GM13977 (cell line): Measurements from ENCODE around the gene PHRF1.

Experiments
- DNase-seq: peaks from one replicate; pipeline ENCODE4 v3.0.0; 2012; ENCODE audit warnings: low spot score
- in situ Hi-C: fragments of 300-500 bp; cut with MboI; formaldehyde crosslinking; loops from one replicate; pipeline ENCODE4 v1.12.0; 2022; ENCODE audit warnings: low sequenced_read_pairs, low pct_unique_long_range_greater_than_20kb, mixed read lengths, inconsistent platforms; ENCODE audit not compliant: unreplicated experiment
- TF ChIP-seq, protein P1 (sequence below): IDR thresholded peaks from 2 replicates; pipeline ENCODE4 v1.5.1; 2012; ENCODE audit warnings: mild to moderate bottlenecking, control low read depth; ENCODE audit not compliant: insufficient read depth; ENCODE audit errors: extremely low read depth, missing control alignments

PHRF1 gene

DNA sequence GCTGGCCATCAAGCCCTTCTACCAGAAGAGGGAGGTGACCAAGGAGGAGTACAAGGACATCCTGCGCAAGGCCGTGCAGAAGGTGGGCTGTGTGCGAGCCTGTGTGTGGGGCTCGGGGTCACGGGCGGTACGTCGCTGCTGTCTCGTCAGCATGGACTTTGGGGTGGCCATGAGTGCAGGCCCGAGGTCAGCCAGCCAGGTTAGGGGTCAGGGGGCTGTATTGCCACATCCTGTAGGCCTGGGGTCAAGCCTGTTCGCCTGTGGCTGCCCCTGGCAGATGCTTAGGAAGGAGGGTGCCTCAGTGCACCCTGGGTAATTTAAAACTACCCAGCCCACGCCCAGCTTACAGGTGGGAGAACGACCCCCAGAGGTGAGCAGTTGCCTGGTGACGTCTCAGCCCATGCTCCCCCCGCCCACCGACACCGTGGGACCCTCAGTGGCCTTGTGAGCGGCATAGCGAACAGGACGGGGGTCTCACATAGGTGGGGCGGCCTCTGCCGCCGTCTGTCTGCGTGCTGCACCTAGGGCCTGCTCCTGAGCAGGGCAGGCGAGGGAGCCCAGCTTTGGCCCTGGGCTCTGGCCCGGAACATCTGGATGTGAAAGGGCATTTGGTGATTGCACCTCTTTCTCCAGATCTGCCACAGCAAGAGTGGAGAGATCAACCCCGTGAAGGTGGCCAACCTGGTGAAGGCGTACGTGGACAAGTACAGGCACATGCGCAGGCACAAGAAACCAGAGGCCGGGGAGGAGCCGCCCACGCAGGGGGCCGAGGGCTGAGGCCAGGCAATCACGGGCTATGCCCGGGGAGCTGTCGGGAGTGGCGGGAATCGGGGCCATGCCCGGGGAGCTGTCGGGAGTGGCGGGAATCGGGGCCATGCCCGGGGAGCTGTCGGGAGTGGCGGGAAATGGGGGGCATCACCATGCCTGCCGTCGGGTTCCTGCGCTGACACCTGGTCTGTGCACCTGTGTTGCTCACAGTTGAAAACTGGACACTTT lies 35.0 kb downstream of the PHRF1 start:
- DNase-seq = no peak
- in situ Hi-C loops = no loop called here
- TF ChIP-seq, protein P1, sequence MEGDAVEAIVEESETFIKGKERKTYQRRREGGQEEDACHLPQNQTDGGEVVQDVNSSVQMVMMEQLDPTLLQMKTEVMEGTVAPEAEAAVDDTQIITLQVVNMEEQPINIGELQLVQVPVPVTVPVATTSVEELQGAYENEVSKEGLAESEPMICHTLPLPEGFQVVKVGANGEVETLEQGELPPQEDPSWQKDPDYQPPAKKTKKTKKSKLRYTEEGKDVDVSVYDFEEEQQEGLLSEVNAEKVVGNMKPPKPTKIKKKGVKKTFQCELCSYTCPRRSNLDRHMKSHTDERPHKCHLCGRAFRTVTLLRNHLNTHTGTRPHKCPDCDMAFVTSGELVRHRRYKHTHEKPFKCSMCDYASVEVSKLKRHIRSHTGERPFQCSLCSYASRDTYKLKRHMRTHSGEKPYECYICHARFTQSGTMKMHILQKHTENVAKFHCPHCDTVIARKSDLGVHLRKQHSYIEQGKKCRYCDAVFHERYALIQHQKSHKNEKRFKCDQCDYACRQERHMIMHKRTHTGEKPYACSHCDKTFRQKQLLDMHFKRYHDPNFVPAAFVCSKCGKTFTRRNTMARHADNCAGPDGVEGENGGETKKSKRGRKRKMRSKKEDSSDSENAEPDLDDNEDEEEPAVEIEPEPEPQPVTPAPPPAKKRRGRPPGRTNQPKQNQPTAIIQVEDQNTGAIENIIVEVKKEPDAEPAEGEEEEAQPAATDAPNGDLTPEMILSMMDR = no peak

GRCh38 chr11:612201-612960 lies 36.1 kb downstream of the PHRF1 start:
- TF ChIP-seq, protein P1 = peak; percentile 29
- in situ Hi-C loops = no loop called here
- DNase-seq = no peak

DNA sequence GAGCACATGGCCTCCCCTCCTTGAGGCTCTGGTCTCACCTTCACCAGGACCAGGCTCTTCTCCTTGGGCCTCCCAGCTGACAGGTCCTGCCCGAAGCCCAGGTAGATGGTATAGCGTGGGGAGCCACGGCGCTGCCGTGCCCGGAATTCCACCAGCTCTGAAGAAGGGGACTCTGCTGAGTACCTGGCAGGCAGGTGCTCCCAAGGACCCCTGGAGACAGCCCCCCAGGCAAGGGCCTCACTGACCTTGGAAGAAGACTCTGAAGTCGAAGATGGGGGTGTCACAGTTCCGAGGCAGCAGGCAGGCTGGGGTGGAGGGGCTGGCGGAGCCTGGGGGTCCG lies 36.7 kb downstream of the PHRF1 start:
- in situ Hi-C loops = no loop called here
- TF ChIP-seq, protein P1 = no peak

GRCh38 chr11:613369-613968 lies 37.2 kb downstream of the PHRF1 start:
- in situ Hi-C loops = no loop called here
- peak; percentile 81 for DNase-seq
- TF ChIP-seq, protein P1 = no peak

More for the DNA sequence above, 36.7 kb downstream of the PHRF1 start:
- no peak for DNase-seq

GRCh38 chr11:614021-614622 lies 37.9 kb downstream of the PHRF1 start:
- in situ Hi-C loops = no loop called here
- TF ChIP-seq, protein P1 = no peak
- no peak for DNase-seq
